Esophagus muscularis mucosa (tissue), 3 donors: Measurements from ENCODE around the gene SNX15.

ENCODE experiments used
- POLR2A ChIP-seq: fragments of 450-650 bp; IDR thresholded peaks from one replicate; pipeline ENCODE4 v1.6.1; 2017; ENCODE audit warnings: antibody characterized with exemption, moderate library complexity, mild to moderate bottlenecking, low read depth
- TF ChIP-seq, protein P1 (sequence below), 3 experiments: fragments of 200-600 bp in 2 of 3; fragments of 450-650 bp in 1 of 3; sonication (generic) in 2 of 3; IDR thresholded peaks; one replicate each; pipeline ENCODE4 v1.5.1; 2017 to 2019; ENCODE audit warnings: antibody characterized with exemption in 3 of 3, mild to moderate bottlenecking in 2 of 3, moderate library complexity in 1 of 3

- TF ChIP-seq POLR2A: no peak
- TF ChIP-seq, protein P1, sequence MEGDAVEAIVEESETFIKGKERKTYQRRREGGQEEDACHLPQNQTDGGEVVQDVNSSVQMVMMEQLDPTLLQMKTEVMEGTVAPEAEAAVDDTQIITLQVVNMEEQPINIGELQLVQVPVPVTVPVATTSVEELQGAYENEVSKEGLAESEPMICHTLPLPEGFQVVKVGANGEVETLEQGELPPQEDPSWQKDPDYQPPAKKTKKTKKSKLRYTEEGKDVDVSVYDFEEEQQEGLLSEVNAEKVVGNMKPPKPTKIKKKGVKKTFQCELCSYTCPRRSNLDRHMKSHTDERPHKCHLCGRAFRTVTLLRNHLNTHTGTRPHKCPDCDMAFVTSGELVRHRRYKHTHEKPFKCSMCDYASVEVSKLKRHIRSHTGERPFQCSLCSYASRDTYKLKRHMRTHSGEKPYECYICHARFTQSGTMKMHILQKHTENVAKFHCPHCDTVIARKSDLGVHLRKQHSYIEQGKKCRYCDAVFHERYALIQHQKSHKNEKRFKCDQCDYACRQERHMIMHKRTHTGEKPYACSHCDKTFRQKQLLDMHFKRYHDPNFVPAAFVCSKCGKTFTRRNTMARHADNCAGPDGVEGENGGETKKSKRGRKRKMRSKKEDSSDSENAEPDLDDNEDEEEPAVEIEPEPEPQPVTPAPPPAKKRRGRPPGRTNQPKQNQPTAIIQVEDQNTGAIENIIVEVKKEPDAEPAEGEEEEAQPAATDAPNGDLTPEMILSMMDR (IDR thresholded peaks at IDR 0.05): no peak
Observed at GRCh38 chr11:65086809-65087208, 59.6 kb downstream of the SNX15 start.
